Fibroblast of peridontal ligament (primary cell): ENCODE data around the gene RNF151.
"Not testable (repeated sequence)": the region's sequence is repeated elsewhere in the genome, so short reads cannot be mapped to it uniquely, and the experiment has no call there.

ENCODE experiments used
- DNase-seq: peaks from one replicate; pipeline ENCODE4 v3.0.0-alpha.2; 2010; ENCODE audit errors: extremely low read depth

The RNF151 gene

GRCh38 chr16:1959269-1960039, 7.2 kb upstream of the RNF151 start, which contains the start of gene NDUFB10:
Gene NDUFB10, plus strand, starts transcription at chr16:1959538. Its CDS starts 87 bp downstream, at chr16:1959625.
- DNase-seq, result peak; percentile 84

- DNase-seq, result peak; percentile 28
These were observed 5.7 kb upstream of the RNF151 start for GRCh38 chr16:1960665-1961630.

DNA sequence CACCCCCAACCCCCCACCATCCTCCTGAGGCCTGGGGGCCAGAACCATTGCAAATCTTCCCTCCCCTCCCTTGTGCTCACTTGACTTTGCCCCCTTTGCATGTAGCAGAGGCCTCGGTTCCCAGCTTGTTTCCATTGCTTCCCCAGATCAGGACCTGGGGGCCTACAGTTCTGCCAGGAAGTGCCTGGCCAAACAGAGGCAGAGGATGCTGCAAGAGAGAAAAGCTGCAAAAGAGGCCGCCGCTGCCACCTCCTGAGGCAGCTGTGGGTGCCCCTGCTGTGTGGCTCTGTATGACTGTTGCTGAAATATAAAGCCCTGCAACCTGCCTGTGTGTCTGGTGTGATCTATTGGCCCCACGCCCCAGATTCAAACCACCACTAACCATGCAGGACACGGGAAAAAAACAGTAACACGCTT, 5.0 kb upstream of the RNF151 start:
- no peak for DNase-seq

- not testable (repeated sequence) for DNase-seq
These were observed 4.2 kb upstream of the RNF151 start for GRCh38 chr16:1962161-1963153.

GRCh38 chr16:1963806-1964505, 2.7 kb upstream of the RNF151 start:
- DNase-seq, result peak; percentile 34

GRCh38 chr16:1964506-1965395, 1.9 kb upstream of the RNF151 start, which contains the start of gene RPS2:
Gene RPS2, minus strand, starts transcription at chr16:1964826. Its CDS starts 201 bp downstream, at chr16:1964625.
- peak; percentile 98 for DNase-seq

GRCh38 chr16:1965396-1966001, 1.2 kb upstream of the RNF151 start:
- DNase-seq, result no peak

- DNase-seq, result no peak
These were observed 1.7 kb downstream of the RNF151 start for GRCh38 chr16:1968146-1968953.

GRCh38 chr16:1971796-1972489, 5.3 kb downstream of the RNF151 start, which contains the start of gene TBL3:
Gene TBL3, plus strand, starts transcription at chr16:1972053. Its CDS starts 112 bp downstream, at chr16:1972165.
- peak; percentile 89 for DNase-seq

DNA sequence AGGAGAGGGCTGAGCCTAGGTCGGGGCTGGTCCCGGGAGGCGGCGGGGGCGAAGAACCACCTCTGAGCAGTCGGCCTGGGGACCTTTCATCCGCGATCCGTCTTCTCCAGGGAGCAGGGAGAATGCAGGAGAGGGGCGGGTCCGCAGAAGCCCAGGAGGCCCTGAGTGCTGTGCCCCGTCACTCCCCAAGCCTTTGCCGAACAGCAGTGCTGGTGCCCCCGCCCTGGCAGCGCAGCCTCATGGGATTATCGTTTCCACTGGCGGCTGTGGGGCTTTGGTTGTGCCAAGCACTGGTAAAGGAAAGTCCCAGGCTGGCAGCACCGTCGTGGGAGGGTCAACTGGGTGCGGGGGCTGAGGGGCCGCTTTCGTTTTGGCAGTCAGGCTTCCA, 5.8 kb downstream of the RNF151 start:
- DNase-seq, result no peak

- DNase-seq, result no peak
These were observed 7.0 kb downstream of the RNF151 start for GRCh38 chr16:1973461-1974156.

GRCh38 chr16:1974157-1975070, 7.8 kb downstream of the RNF151 start:
- no peak for DNase-seq

GRCh38 chr16:1975432-1976215, 9.0 kb downstream of the RNF151 start:
- no peak for DNase-seq

- DNase-seq, result no peak
These were observed 9.5 kb downstream of the RNF151 start for GRCh38 chr16:1976216-1976520.
